Suprapubic skin (tissue), 4 donors: ENCODE results near the gene ANKRD61. TPM values are rescaled to one million over a fixed set of nuclear protein-coding genes. Genes with fewer than 3 reads are reported as not detected.
A peak's percentile ranks its signal among the peaks of the same experiment; 100 is the strongest.
"Not testable (repeated sequence)": the region's sequence is repeated elsewhere in the genome, so short reads cannot be mapped to it uniquely, and the experiment has no call there.

Experiments
- DNase-seq, 2 donors: peaks; one replicate each; pipeline ENCODE4 v3.0.0-alpha.2; 2019; ENCODE audit warnings: low spot score in 2 of 2
- H3K27ac ChIP-seq: fragments of 200-600 bp; sonication (generic); one replicate; pipeline ENCODE4 v1.5.1; 2019
- H3K27me3 ChIP-seq: fragments of 200-600 bp; sonication (generic); one replicate; pipeline ENCODE4 v1.5.1; 2019
- H3K36me3 ChIP-seq: fragments of 200-600 bp; sonication (generic); one replicate; pipeline ENCODE4 v1.5.1; 2019
- H3K4me1 ChIP-seq: fragments of 200-600 bp; sonication (generic); one replicate; pipeline ENCODE4 v1.5.1; 2019
- H3K4me3 ChIP-seq: fragments of 200-600 bp; sonication (generic); one replicate; pipeline ENCODE4 v1.5.1; 2019; ENCODE audit warnings: mild to moderate bottlenecking
- H3K9me3 ChIP-seq: fragments of 200-600 bp; sonication (generic); one replicate; pipeline ENCODE4 v1.5.1; 2019
- EP300 ChIP-seq: sonication (generic); formaldehyde crosslinking; IDR thresholded peaks from one replicate; pipeline ENCODE4 v1.6.1; 2017; ENCODE audit warnings: antibody characterized with exemption
- POLR2A ChIP-seq, 2 donors: fragments of 450-650 bp; IDR thresholded peaks; one replicate each; pipeline ENCODE4 v1.6.1; 2017; ENCODE audit warnings: antibody characterized with exemption in 2 of 2, mild to moderate bottlenecking in 2 of 2, moderate library complexity in 2 of 2
- POLR2AphosphoS5 ChIP-seq, 3 donors: sonication (generic); formaldehyde crosslinking; IDR thresholded peaks; one replicate each; pipeline ENCODE4 v1.6.1; 2017; ENCODE audit warnings: antibody characterized with exemption in 3 of 3
- WGBS: methylation state at CpG from one replicate; pipeline ENCODE4 v1.1.5; 2018; 5-methylcytosine and 5-hydroxymethylcytosine counted together
- total RNA-seq, 4 donors: library from RNA; depleted of rRNA; stranded (reverse); fragments of >200 nt; gene quantifications; one replicate each; pipeline ENCODE4 v1.1.0, GENCODE V29; 2016
- TF ChIP-seq, protein P1 (sequence below), 2 donors: fragments of 200-600 bp in 1 of 2; fragments of 450-650 bp in 1 of 2; sonication (generic) in 1 of 2; IDR thresholded peaks; one replicate each; pipeline ENCODE4 v1.5.1; 2016 to 2019; ENCODE audit warnings: antibody characterized with exemption in 2 of 2, mild to moderate bottlenecking in 1 of 2, moderate library complexity in 1 of 2

ANKRD61 gene
- total RNA-seq, 4 donors from 2014 or later: not detected

DNA sequence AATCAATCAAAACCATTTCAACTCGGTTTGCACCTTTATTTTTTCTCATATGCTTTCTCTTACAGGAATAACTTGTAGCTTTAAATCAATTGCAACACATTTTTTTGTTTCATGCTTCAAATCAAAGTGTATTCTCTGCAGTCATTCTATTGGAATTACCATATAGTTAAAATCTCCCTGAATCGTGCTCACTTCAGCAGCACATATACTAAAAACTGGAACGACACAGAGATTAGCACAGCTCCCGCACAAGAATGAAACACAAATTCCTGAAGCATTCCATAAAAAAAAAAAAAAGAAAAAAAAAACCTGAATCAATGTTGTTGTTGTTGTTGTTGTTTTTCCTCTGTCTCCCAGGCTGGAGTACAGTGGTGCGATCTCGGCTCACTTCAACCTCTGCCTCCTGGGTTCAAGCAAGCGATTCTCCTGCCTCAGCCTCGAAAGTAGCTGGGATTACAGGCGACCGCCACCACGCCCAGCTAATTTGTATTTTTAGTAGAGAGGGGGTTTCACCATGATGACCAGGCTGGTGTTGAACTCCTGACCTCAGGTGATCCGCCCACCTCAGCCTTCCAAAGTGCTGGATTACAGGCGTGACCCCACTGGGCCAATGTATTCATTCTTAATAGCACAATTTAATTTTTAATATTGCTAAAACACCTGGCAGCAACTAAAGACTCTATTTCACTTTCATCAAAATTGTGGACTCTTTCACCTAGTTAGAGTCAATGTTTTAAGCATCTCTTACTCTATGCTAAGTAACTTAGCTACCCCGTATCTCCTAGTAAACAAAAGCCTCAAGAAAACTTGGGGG is 26.3 kb downstream of the ANKRD61 start:
- H3K27ac ChIP-seq: no peak overlapping the region

DNA sequence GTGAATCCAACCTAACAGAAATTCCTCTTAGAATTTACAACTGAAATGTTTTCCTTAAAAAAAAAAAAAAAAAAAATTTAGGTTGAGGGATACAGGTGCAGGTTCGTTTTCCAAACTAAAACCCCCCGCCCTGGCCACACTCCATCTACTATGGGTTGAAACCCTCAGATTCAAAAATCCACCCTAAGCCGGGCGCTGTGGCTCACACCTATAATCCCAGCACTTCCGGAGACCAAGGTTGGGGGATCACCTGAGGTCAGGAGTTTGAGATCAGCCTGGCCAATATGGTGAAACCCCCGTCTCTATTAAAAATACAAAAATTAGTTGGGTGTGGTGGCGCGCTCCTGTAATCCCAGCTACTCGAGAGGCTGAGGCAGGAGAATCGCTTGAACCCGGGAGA is 28.8 kb downstream of the ANKRD61 start:
- H3K36me3 ChIP-seq, DNase-seq, H3K9me3 ChIP-seq, H3K27me3 ChIP-seq, H3K27ac ChIP-seq: not testable (repeated sequence)
- Histone ChIP-seq H3K4me3 (peak overlapping the region; percentile 79), H3K4me1 (peaks cover 23% of the 10 kb centered on the region)
- 93% methylated on average over 11 of the region's 11 CpGs for WGBS

More for the DNA sequence above, 26.3 kb downstream of the ANKRD61 start:
- 57% methylated on average over 14 of the region's 14 CpGs for WGBS
- Histone ChIP-seq H3K4me3 (peak overlapping the region; percentile 79), H3K27me3 (no peaks in the 10 kb centered on the region), H3K9me3 (no peaks in the 10 kb centered on the region), H3K36me3 (peaks cover 19% of the 10 kb centered on the region), H3K4me1 (peaks cover 23% of the 10 kb centered on the region)
- DNase-seq: no peak
- TF ChIP-seq, protein P1, sequence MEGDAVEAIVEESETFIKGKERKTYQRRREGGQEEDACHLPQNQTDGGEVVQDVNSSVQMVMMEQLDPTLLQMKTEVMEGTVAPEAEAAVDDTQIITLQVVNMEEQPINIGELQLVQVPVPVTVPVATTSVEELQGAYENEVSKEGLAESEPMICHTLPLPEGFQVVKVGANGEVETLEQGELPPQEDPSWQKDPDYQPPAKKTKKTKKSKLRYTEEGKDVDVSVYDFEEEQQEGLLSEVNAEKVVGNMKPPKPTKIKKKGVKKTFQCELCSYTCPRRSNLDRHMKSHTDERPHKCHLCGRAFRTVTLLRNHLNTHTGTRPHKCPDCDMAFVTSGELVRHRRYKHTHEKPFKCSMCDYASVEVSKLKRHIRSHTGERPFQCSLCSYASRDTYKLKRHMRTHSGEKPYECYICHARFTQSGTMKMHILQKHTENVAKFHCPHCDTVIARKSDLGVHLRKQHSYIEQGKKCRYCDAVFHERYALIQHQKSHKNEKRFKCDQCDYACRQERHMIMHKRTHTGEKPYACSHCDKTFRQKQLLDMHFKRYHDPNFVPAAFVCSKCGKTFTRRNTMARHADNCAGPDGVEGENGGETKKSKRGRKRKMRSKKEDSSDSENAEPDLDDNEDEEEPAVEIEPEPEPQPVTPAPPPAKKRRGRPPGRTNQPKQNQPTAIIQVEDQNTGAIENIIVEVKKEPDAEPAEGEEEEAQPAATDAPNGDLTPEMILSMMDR (IDR thresholded peaks at IDR 0.05): no peak
- TF ChIP-seq EP300: no peak
- no peak for TF ChIP-seq POLR2AphosphoS5 (IDR thresholded peaks at IDR 0.05)
- TF ChIP-seq POLR2A (IDR thresholded peaks at IDR 0.05): no peak

DNA sequence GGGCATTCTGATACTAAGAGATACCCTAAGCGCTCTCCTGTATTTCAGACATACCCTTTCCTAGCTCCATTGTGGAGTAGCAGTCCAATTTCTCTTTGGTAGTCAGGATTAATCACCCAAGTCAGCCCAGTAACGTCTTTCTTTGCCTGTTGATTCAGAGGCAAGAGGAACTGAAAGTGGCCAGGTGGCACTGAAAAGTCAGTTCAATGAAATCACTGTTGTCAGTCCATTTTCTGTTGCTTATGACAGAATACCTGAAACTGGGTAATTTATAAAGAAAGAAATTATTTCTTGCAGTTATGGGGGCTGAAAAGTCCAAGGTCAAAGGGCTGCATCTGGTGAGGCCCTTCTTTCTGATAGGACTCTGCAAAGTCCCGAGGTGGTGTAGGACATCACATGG is 40.2 kb downstream of the ANKRD61 start:
- H3K27ac ChIP-seq: no peak overlapping the region
- no peak for DNase-seq

DNA sequence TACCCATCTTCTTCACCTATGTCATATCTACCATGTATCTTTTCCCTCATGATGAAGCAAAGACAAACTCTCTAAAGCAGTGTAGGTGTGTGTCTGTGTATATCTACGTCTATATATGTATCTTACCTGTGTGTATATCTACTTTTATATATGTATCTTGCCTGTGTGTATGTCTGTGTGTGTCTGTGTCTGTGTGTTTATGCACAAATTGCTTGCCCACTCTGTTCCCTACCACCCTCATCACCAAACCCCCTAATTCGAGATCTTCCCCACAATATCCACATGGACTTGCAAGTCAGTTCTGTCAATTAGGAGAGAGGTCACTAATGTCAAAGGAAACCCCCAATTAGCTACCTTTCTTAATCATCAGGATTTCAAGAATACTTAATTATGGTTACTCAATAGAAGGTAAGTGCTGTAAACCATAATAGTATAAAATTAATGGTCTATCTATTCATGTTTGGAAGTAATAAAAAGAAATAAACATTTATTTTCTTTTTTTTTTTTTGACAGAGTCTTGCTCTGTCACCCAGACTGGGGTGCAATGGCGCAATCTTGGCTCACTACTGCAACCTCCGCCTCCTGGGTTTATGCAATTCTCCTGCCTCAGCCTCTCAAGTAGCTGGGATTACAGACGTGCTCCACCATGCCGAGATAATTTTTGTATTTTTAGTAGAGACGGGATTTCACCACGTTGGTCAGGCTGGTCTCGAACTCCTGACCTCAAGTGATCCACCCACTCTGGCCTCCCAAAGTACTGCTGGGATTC is 43.6 kb downstream of the ANKRD61 start:
- H3K27ac ChIP-seq: no peak overlapping the region
- DNase-seq: no peak
- no peak overlapping the region for H3K4me3 ChIP-seq
- H3K27me3 ChIP-seq: no peaks in the 10 kb centered on the region
- H3K4me1 ChIP-seq: no peaks in the 10 kb centered on the region
- no peaks in the 10 kb centered on the region for H3K9me3 ChIP-seq
- 79% methylated on average over 9 of the region's 9 CpGs for WGBS
- TF ChIP-seq POLR2AphosphoS5 (IDR thresholded peaks at IDR 0.05) (no peak), EP300 (no peak), POLR2A (IDR thresholded peaks at IDR 0.05) (no peak)
- TF ChIP-seq, protein P1 (IDR thresholded peaks at IDR 0.05): no peak
- H3K36me3 ChIP-seq: no peaks in the 10 kb centered on the region

More for the DNA sequence above, 40.2 kb downstream of the ANKRD61 start:
- no peaks in the 10 kb centered on the region for H3K4me1 ChIP-seq
- 73% methylated on average over 3 of the region's 3 CpGs for WGBS
- no peak for TF ChIP-seq POLR2AphosphoS5 (IDR thresholded peaks at IDR 0.05)
- no peak for TF ChIP-seq POLR2A (IDR thresholded peaks at IDR 0.05)
- TF ChIP-seq, protein P1 (IDR thresholded peaks at IDR 0.05): no peak
- TF ChIP-seq EP300: no peak
- no peaks in the 10 kb centered on the region for H3K36me3 ChIP-seq
- H3K9me3 ChIP-seq: no peaks in the 10 kb centered on the region
- H3K4me3 ChIP-seq: no peak overlapping the region
- H3K27me3 ChIP-seq: no peaks in the 10 kb centered on the region

DNA sequence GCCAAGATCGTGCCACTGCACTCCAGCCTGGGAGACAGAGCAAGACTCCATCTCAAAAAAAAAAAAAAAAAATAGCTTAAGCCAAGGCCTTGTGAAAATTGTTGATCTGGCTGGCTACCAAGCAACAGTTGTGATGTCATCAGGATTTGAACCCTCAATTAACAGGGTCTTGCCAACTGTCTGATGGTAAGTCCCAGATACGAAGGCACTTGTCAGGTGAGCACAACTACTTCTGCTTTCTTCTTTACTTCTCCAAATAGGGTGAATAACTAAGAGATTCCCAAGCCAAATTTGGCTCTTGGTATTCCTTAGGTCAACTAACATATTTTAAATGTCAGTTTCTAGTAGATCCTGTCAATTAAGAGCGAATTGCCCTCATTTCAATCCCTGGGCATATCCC is 47.4 kb downstream of the ANKRD61 start:
- TF ChIP-seq EP300 (no peak), POLR2AphosphoS5 (IDR thresholded peaks at IDR 0.05) (no peak), POLR2A (IDR thresholded peaks at IDR 0.05) (no peak)
- TF ChIP-seq, protein P1 (IDR thresholded peaks at IDR 0.05): no peak
- H3K4me3 ChIP-seq: no peak overlapping the region
- H3K4me1 ChIP-seq: no peaks in the 10 kb centered on the region
- H3K27ac ChIP-seq: no peak overlapping the region
- H3K27me3 ChIP-seq: no peaks in the 10 kb centered on the region
- H3K9me3 ChIP-seq: no peaks in the 10 kb centered on the region
- no peak for DNase-seq
- 70% methylated on average over 3 of the region's 3 CpGs for whole genome bisulfite sequencing
- H3K36me3 ChIP-seq: no peaks in the 10 kb centered on the region

DNA sequence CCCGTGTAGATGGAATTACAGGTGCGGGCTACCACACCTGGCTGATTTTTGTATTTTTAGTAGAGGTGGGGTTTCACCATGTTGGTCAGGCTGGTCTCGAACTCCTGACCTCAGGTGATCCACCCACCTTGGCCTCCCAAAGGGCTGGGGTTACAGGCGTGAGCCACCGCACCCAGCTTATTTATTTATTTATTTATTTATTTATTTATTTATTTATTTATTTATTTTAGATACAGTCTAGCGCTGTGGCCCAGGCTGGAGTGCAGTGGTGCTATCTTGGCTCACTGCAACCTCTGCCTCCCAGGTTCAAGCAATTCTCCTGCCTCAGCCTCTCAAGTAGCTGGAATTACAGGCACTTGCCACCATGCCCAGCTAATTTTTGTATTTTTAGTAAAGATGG is 51.9 kb downstream of the ANKRD61 start:
- WGBS: 96% methylated on average over 6 of the region's 6 CpGs
- H3K4me1 ChIP-seq, H3K27ac ChIP-seq, H3K27me3 ChIP-seq, H3K9me3 ChIP-seq, DNase-seq, H3K4me3 ChIP-seq, H3K36me3 ChIP-seq: not testable (repeated sequence)
